SHP77 treated with DMSO at 0.1 percent for 48 hours (cell line): ENCODE data around the gene BCS1L.
A peak's percentile ranks its signal among the peaks of the same experiment; 100 is the strongest.

Source experiments
- DNase-seq: peaks from one replicate; lab custom pipeline; 2025; lab: John Stamatoyannopoulos, UW

BCS1L gene, protein sequence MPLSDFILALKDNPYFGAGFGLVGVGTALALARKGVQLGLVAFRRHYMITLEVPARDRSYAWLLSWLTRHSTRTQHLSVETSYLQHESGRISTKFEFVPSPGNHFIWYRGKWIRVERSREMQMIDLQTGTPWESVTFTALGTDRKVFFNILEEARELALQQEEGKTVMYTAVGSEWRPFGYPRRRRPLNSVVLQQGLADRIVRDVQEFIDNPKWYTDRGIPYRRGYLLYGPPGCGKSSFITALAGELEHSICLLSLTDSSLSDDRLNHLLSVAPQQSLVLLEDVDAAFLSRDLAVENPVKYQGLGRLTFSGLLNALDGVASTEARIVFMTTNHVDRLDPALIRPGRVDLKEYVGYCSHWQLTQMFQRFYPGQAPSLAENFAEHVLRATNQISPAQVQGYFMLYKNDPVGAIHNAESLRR

DNA sequence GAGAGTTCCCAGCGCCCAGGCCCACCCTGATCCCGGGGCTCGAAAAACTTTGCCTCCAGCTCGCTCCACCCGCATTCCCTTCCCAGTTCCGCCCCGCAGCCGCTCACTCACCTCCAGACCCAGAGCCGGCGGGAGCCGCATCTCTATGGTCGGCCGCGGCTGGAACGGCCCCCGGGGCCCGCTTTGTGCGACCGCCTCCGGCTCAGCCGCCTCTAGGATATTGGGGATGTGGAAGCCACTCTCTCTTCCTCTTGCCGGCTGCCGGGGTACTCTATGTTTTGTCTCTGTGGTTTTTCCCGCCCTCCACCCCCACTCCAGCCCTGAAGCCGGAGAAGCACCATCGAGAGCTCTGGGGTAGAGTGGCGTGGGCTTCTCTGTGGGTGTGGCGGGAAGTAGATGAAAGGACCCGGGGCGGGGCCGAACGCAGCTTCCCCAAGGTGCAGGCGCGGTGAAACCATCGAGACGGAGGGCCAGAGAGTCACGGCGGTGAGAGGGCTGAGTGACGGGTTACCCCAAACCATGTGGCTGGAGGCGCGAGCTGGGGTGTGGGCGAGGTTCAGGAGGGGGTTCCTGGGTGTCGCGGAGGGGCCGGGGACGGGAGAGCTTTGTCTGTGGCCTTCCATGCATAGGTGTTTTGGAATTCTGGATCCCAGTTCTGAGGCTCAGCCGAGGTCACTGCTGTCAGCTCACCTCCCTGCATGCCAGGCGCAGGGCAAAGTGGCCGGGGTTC, at the start of gene BCS1L, which contains the start of gene ZNF142:
Gene BCS1L, plus strand, starts transcription at position 426 of the 730 bp plus-strand sequence. CDS start 1,305 bp downstream, outside the sequence.
Gene ZNF142, minus strand, starts transcription at position 366 of the 730 bp plus-strand sequence. CDS start 3,194 bp downstream, outside the sequence.
- DNase-seq: peak; percentile 64

DNA sequence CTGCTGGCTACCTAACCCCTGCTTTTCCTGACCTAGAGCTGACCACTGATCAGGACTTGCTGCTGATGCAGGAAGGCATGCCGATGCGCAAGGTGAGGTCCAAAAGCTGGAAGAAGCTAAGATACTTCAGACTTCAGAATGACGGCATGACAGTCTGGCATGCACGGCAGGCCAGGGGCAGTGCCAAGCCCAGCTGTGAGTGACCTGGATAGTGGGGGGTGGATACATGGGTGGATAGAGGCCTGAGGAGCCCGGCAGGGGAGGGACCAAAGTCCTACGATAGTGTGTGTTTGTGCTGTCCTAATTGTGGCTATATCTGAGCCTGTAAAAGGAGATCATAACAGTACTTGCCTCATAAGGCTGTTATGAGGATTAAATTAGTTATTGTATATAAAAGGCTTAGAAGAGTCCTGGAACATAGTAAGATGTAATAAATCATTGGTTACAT, 43.6 kb upstream of the BCS1L start:
- no peak for DNase-seq

DNA sequence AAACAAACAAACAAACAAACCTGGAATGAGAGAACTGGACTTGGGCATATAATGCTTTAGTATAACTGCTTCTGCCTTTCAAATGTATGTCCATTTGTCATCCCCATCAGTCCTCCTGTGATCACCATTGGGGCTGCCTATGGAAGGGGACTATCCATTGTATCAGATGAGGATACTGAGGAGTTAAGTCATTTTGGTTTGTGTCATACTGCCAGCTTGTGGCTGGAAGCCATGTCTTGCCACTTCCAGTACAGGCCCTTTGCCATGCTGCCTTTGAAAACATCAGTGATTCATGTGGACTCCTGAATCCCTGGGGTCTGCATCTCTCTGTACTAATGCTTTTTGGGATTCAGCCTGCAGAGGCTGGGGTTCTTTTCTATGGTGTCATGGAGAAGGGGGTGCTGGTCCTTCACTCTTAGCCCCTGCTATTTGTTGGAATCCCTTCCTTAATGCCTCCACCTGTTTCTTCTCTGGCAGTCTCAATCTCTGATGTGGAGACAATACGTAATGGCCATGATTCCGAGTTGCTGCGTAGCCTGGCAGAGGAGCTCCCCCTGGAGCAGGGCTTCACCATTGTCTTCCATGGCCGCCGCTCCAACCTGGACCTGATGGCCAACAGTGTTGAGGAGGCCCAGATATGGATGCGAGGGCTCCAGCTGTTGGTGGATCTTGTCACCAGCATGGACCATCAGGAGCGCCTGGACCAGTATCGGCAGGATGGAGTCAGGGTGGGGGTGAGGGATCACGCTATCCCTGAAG, 41.2 kb upstream of the BCS1L start:
- DNase-seq: no peak

DNA sequence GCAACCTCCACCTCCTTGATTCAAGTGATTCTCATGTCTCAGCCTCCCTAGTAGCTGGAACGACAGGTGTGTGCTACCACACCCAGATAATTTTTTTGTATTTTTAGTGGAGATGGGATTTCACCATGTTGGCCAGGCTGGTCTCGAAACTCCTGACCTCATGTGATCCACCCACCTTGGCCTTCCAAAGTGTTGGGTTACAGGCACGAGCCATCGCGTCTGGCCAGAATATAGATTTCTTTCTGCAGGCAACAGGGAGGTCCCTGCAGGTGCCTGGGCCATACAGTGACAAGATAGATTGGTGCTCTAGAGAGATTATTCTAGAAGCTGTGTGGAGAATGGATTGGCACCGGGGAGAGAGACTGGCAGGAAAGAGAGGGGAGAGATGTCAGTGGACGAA, 38.5 kb upstream of the BCS1L start:
- no peak for DNase-seq

- no peak for DNase-seq
Observed at GRCh38 chr2:218622606-218623365, 36.7 kb upstream of the BCS1L start.

DNA sequence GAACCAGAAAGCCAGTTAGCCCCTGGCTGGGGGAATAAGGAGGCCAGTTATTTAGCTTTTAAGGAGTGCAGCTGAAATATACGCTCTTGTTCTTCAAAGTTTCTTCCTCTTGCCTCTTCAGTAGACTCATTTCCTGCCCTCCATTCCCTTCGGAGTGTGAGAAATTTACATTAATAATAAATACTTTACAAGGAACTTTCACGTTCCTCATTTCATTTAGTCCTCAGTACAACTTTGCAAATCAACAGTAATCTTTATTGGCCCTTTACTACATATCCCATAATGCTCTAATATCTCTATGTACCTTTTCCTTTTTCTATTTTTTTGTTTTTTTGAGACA, 36.1 kb upstream of the BCS1L start:
- DNase-seq: no peak

- no peak for DNase-seq
Observed at GRCh38 chr2:218626369-218626768, 33.1 kb upstream of the BCS1L start.

DNA sequence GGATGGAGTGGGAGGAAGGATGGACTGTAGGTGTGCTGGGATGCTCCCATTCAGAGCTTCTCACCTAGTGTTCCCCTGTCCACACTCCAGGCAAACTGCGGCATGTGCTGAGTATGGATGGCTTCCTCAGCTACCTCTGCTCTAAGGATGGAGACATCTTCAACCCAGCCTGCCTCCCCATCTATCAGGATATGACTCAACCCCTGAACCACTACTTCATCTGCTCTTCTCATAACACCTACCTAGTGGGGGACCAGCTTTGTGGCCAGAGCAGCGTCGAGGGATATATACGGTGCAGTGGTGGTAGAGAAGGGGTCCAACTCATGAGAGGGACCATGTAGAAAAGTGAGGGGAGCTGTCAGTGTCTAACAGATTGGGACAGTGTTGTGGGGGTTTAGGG, 31.5 kb upstream of the BCS1L start:
- DNase-seq: no peak

DNA sequence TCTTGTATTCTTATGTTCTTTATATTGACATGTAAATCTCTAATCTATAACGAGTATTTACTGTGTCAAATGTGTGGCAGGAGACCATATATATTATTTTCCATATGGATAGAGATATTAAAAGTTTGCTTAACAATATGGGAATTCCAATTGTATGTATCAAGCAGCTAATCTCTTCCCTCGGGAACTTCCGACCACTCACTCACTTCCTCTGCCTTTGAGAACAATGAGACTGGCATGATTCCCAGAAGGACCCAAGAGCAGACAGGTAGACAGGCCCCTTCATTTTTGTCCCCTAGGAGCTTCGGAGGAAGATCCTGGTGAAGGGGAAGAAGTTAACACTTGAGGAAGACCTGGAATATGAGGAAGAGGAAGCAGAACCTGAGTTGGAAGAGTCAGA, 27.6 kb upstream of the BCS1L start:
- DNase-seq: no peak

GRCh38 chr2:218635719-218636118, 23.8 kb upstream of the BCS1L start:
- DNase-seq: no peak

DNA sequence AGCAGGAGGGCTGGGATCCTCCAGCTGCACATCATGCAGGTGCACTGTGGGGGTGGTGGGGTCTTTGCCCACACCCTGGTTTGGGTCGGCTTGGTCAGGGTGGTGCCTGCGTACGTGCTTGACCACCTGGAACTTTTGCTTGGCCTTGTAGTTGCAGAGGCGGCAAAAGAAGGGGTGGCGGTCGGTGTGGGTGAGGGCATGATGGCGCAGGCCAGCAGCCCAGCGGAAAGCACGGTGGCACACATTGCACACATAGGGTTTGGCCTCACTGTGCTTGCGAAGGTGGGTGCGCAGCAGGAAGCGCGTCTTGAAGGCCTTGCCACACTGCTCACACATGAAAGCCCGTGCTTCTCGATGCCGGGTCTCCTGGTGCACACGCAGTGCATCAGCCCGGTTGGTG, 21.1 kb upstream of the BCS1L start:
- no peak for DNase-seq

GRCh38 chr2:218642121-218642656, 17.3 kb upstream of the BCS1L start:
- DNase-seq: no peak

DNA sequence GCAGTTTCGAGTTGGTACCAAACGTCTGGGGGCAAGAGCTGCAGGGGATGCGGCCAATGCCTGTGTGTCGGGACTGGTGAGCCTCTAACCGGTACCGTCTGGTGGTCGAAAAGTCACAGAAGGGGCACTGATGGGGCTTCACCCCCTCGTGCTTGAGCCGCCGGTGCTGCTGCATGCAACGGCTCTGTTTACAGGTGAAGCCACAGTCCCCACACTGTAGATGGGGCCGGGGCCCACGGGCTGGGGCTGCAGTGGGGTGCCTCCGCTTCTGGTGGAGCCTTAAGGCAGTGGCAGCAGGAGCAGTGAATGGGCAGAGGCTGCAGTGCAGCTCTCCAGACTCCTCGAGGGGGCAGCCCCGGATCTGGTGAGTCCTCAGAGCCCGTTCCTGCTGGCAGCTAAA, 16.7 kb upstream of the BCS1L start:
- DNase-seq: no peak

- DNase-seq: no peak
Observed at GRCh38 chr2:218643751-218644310, 15.7 kb upstream of the BCS1L start.

- no peak for DNase-seq
Observed at GRCh38 chr2:218644721-218645120, 14.8 kb upstream of the BCS1L start.

GRCh38 chr2:218645126-218645525, 14.4 kb upstream of the BCS1L start:
- DNase-seq: no peak

DNA sequence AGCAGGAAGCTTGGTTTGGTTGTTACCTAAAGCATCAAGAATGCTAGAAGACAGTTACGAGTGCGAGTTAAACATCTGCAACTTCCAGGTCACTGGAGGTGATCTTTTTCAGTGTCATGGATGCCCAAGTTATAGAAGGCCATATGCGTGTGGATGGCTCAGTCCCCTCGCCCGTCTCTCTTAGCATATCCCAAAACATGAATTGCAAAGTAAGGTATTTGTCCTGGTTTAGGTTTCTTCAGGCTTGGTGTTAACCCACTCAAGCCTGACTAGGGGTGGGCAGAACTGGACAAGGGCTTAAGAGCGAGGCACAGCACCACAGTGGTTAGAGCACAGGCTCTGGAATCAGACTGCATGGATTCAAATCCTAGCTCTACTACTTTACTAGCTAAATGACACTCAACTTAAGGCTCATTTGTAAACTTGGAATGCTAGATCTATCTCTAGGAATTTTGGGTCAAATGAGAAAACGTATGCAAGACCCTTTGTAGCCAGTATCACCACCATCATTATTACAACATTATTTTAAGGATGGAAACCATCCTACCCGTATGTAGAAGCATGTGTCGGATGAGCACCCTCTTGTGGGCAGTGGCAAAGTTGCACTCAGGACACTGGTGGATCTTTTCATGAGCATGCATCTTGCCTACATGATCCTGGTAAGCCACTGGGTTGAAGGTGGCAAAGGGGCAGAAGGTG, 11.2 kb upstream of the BCS1L start:
- peak; percentile 51 for DNase-seq

GRCh38 chr2:218648787-218649100, 10.7 kb upstream of the BCS1L start:
- no peak for DNase-seq

DNA sequence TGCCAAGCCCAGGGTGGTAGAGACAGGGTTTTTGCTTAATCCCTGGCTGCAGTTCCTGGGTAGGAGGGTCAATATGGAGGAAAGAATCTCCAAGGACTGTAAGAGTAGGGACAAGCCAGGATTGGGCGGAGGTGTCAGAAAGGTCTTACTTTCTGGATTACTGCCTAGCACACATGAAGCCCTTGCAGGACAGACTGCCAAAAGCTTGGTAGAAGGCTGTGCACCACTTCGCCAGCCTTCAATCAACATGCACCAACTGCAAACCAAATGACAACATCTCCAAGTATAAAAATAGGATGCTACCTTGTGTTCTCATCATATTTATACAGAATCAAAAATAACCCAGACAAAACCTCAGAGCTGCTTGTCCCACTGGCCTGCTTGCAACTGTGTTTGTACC, 3.7 kb upstream of the BCS1L start:
- no peak for DNase-seq

DNA sequence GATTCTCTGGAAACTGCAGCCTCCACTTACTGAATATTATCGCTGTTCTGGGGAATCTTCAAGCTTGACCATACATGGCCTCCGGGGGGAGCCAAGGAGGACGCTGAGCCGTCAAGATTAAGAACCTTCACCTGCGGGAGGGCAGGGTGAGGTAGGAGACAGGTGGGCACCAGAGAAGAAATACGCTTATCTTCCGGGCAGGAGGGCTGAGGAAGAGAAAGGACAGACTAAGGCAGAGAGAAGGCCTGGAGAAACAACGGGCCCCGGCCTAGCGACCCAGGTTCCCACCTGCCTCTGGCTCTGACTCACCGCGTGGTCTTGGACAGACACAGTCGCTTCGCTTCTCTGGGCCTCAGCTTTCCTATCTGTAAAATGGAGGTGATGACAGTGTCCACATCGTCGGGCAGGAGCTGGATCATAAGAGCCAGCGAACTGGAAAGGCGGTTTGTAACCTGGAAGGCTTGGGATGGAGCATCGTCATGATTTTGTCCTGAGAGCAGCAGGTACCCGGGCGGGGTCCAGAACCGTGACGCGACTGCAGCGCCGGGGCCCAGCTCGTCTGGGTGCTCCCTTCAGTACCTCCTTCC, 719 bp upstream of the BCS1L start:
- no peak for DNase-seq
